KMS-11 (cell line): Measurements from ENCODE around the gene FGF6.

Source experiments
- H2AFZ ChIP-seq: fragments of 200-600 bp; sonication (generic); 2 replicates; pipeline ENCODE4 v1.6.1; 2016; ENCODE audit warnings: antibody characterized with exemption, mixed run types, low read depth
- H3K27ac ChIP-seq: fragments of 200-600 bp; sonication (generic); 2 replicates; pipeline ENCODE4 v1.6.1; 2016; ENCODE audit warnings: mild to moderate bottlenecking, mixed run types
- H3K27me3 ChIP-seq: fragments of 200-600 bp; sonication (generic); 2 replicates; pipeline ENCODE4 v1.6.1; 2017; ENCODE audit warnings: mild to moderate bottlenecking, low read depth, mixed run types, moderate library complexity; ENCODE audit not compliant: insufficient read depth
- H3K36me3 ChIP-seq: fragments of 200-600 bp; sonication (generic); 2 replicates; pipeline ENCODE4 v1.6.1; 2017; ENCODE audit warnings: mild to moderate bottlenecking, mixed run types; ENCODE audit not compliant: insufficient read depth
- H3K4me1 ChIP-seq: fragments of 200-600 bp; sonication (generic); 2 replicates; pipeline ENCODE4 v1.6.1; 2016; ENCODE audit warnings: mild to moderate bottlenecking, low read depth, mixed run types; ENCODE audit not compliant: poor library complexity, severe bottlenecking
- H3K4me2 ChIP-seq: fragments of 200-600 bp; sonication (generic); 2 replicates; pipeline ENCODE4 v1.7.0; 2016; ENCODE audit warnings: mild to moderate bottlenecking, mixed run types
- H3K4me3 ChIP-seq: fragments of 200-600 bp; sonication (generic); IDR thresholded peaks from 2 replicates; pipeline ENCODE4 v1.6.1; 2017; ENCODE audit warnings: low read depth, low read length, mixed read lengths; ENCODE audit not compliant: insufficient read depth
- H3K79me2 ChIP-seq: fragments of 200-600 bp; sonication (generic); 2 replicates; pipeline ENCODE4 v1.6.1; 2016; ENCODE audit warnings: low read depth, mixed run types; ENCODE audit not compliant: insufficient read depth
- H3K9ac ChIP-seq: fragments of 200-600 bp; sonication (generic); 2 replicates; pipeline ENCODE4 v1.6.1; 2016; ENCODE audit warnings: mild to moderate bottlenecking, mixed run types
- H4K20me1 ChIP-seq: fragments of 200-600 bp; sonication (generic); 2 replicates; pipeline ENCODE4 v1.6.1; 2016; ENCODE audit warnings: mild to moderate bottlenecking, mixed run types; ENCODE audit not compliant: insufficient read depth
- CTCF ChIP-seq: fragments of 200-600 bp; sonication (generic); conservative IDR thresholded peaks from 2 replicates; pipeline ENCODE4 v1.6.1; 2017; ENCODE audit warnings: low read depth, mild to moderate bottlenecking, antibody characterized with exemption, low read length, moderate library complexity, mixed read lengths

Gene FGF6

GRCh38 chr12:4417455-4417854 lies 28.2 kb downstream of the FGF6 start:
- no peaks in the 10 kb centered on the region for H4K20me1 ChIP-seq
- H3K36me3 ChIP-seq = no peaks in the 10 kb centered on the region
- H3K79me2 ChIP-seq = no peaks in the 10 kb centered on the region
- no peak overlapping the region for H3K9ac ChIP-seq
- H3K4me3 ChIP-seq = no peak overlapping the region
- no peak for TF ChIP-seq CTCF
- H3K4me2 ChIP-seq = no peak overlapping the region
- no peaks in the 10 kb centered on the region for H3K4me1 ChIP-seq
- H3K27ac ChIP-seq = no peak overlapping the region
- no peaks in the 10 kb centered on the region for H3K27me3 ChIP-seq
- H2AFZ ChIP-seq = no peak overlapping the region

DNA sequence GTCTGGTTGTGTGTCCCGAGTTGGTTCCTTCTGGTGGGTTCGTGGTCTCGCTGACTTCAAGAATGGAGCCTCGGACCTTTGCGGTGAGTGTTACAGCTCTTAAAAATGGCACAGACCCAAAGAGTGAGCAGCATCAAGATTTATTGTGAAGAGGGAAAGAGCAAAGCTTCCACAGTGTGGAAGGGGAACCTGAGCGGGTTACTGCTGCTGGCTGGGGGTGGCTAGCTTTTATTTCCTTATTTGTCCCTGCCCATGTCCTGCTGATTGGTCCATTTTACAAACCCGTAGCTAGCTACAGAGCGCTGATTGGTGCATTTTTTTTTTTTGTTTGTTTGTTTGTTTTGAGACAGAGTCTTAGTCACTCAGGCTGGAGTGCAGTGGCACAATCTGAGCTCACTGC lies 29.3 kb downstream of the FGF6 start:
- no peak overlapping the region for H3K4me2 ChIP-seq
- no peak overlapping the region for H2AFZ ChIP-seq
- H3K79me2 ChIP-seq = no peaks in the 10 kb centered on the region
- no peak overlapping the region for H3K9ac ChIP-seq
- H3K4me1 ChIP-seq = no peaks in the 10 kb centered on the region
- no peaks in the 10 kb centered on the region for H3K36me3 ChIP-seq
- no peaks in the 10 kb centered on the region for H4K20me1 ChIP-seq
- no peak overlapping the region for H3K4me3 ChIP-seq
- no peaks in the 10 kb centered on the region for H3K27me3 ChIP-seq
- TF ChIP-seq CTCF = no peak
- no peak overlapping the region for H3K27ac ChIP-seq

DNA sequence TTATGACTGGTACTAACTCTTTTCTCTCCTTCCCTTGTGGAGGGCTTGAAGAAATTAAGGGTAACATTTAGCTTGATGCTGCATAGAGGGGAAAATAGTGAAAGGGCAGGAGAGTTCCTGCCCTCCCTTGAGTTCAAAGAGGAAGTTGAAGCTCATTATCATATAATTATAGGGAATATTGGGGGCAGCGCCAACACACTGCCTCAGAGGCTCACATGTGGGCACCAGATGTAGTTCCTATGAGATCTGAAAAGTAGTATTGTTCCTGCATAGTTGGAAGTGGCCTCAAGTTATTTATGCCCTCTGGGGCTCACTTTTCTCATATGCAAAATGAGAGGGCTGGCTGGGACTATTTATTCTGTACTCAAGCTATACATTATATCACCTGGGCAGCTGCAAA lies 33.1 kb downstream of the FGF6 start:
- H3K4me2 ChIP-seq = no peak overlapping the region
- no peaks in the 10 kb centered on the region for H3K27me3 ChIP-seq
- H3K36me3 ChIP-seq = no peaks in the 10 kb centered on the region
- no peaks in the 10 kb centered on the region for H3K79me2 ChIP-seq
- no peak overlapping the region for H2AFZ ChIP-seq
- no peak overlapping the region for H3K9ac ChIP-seq
- no peaks in the 10 kb centered on the region for H4K20me1 ChIP-seq
- no peak for TF ChIP-seq CTCF
- H3K27ac ChIP-seq = no peak overlapping the region
- no peaks in the 10 kb centered on the region for H3K4me1 ChIP-seq
- H3K4me3 ChIP-seq = no peak overlapping the region

DNA sequence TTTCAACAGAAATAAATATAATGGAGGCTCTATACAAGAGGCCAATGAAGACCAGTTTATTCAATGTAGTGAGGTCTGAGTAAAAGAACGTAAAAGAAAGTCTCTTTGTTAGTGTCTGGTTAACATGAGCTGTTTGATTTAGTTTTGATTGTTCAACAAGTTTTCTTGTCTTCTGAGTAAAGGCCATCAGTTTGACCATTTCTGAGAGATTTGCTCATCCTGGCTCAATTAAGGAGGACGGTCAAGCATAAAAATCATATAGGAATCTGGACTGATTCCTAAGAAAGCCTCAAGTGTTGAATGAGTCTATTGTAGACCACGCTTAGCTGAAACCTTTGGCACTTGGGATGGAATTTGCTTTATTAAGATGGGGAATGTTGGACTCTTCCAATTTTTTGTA lies 33.6 kb downstream of the FGF6 start:
- no peak overlapping the region for H3K27ac ChIP-seq
- no peak overlapping the region for H2AFZ ChIP-seq
- no peaks in the 10 kb centered on the region for H3K27me3 ChIP-seq
- H3K4me1 ChIP-seq = no peaks in the 10 kb centered on the region
- no peaks in the 10 kb centered on the region for H3K79me2 ChIP-seq
- H4K20me1 ChIP-seq = no peaks in the 10 kb centered on the region
- H3K4me3 ChIP-seq = no peak overlapping the region
- H3K4me2 ChIP-seq = no peak overlapping the region
- TF ChIP-seq CTCF = no peak
- no peaks in the 10 kb centered on the region for H3K36me3 ChIP-seq
- no peak overlapping the region for H3K9ac ChIP-seq

GRCh38 chr12:4407136-4407535 lies 38.5 kb downstream of the FGF6 start:
- H3K4me2 ChIP-seq = no peak overlapping the region
- no peaks in the 10 kb centered on the region for H4K20me1 ChIP-seq

More at GRCh38 chr12:4407136-4407535, 38.5 kb downstream of the FGF6 start:
- no peak overlapping the region for H2AFZ ChIP-seq
- TF ChIP-seq CTCF = no peak
- H3K36me3 ChIP-seq = no peaks in the 10 kb centered on the region
- H3K4me3 ChIP-seq = no peak overlapping the region
- H3K9ac ChIP-seq = no peak overlapping the region
- no peaks in the 10 kb centered on the region for H3K4me1 ChIP-seq
- no peak overlapping the region for H3K27ac ChIP-seq
- H3K27me3 ChIP-seq = no peaks in the 10 kb centered on the region
- no peaks in the 10 kb centered on the region for H3K79me2 ChIP-seq
